A673 (cell line): Measurements from ENCODE around the gene COA6. TPM values are rescaled to one million over a fixed set of nuclear protein-coding genes. Genes with fewer than 3 reads are reported as not detected.

ENCODE experiments used
- BruUV-seq: library from RNA; stranded (reverse); fragments of 400-500 nt; replicated peaks from 2 replicates; lab custom pipeline; 2021; lab: Mats Ljungman, UMichigan
- CTCF ChIA-PET: fragments of 300-600 bp; sonication (Branson Sonifier 250); formaldehyde crosslinking; loops from one replicate; lab custom pipeline; 2022; ENCODE audit warnings: antibody characterized with exemption; lab: Charles Lee
- POLR2A ChIA-PET: fragments of 300-600 bp; sonication (Branson Sonifier 250); formaldehyde crosslinking; loops from one replicate; lab custom pipeline; 2022; ENCODE audit warnings: antibody characterized with exemption; ENCODE audit not compliant: low non-redundant PET; lab: Charles Lee
- DNase-seq: peaks from one replicate; pipeline ENCODE4 v3.0.0-alpha.2; 2015; ENCODE audit warnings: low spot score
- H3K27ac ChIP-seq: fragments of 200-600 bp; sonication (generic); 2 replicates; pipeline ENCODE4 v1.5.1; 2016; ENCODE audit warnings: mixed run types, low read depth, mild to moderate bottlenecking, mixed read lengths, antibody characterized with exemption, low read length; ENCODE audit not compliant: poor library complexity, severe bottlenecking
- H3K27me3 ChIP-seq: fragments of 200-600 bp; sonication (generic); replicated peaks from 2 replicates; pipeline ENCODE4 v1.6.1; 2017; ENCODE audit warnings: mixed run types, low read depth, mild to moderate bottlenecking, mixed read lengths, antibody characterized with exemption, low read length; ENCODE audit not compliant: insufficient read depth, poor library complexity
- H3K36me3 ChIP-seq: fragments of 200-600 bp; sonication (generic); 2 replicates; pipeline ENCODE4 v1.6.1; 2016; ENCODE audit warnings: mixed run types, mild to moderate bottlenecking, mixed read lengths, antibody characterized with exemption, low read length; ENCODE audit not compliant: insufficient read depth, poor library complexity, severe bottlenecking
- H3K4me1 ChIP-seq: fragments of 200-600 bp; sonication (generic); 2 replicates; pipeline ENCODE4 v1.6.1; 2017; ENCODE audit warnings: mixed run types, mild to moderate bottlenecking, mixed read lengths, antibody characterized with exemption, low read length; ENCODE audit not compliant: insufficient read depth, poor library complexity, severe bottlenecking
- H3K4me3 ChIP-seq: fragments of 200-600 bp; sonication (generic); 2 replicates; pipeline ENCODE4 v1.5.1; 2016; ENCODE audit warnings: low read depth, mixed run types, mild to moderate bottlenecking, mixed read lengths, low read length; ENCODE audit not compliant: poor library complexity, severe bottlenecking
- H3K9me3 ChIP-seq: fragments of 200-600 bp; sonication (generic); 2 replicates; pipeline ENCODE4 v1.6.1; 2016; ENCODE audit warnings: mixed run types, low read depth, mild to moderate bottlenecking, mixed read lengths, antibody characterized with exemption, low read length; ENCODE audit not compliant: poor library complexity, severe bottlenecking
- CTCF ChIP-seq: fragments of 300-800, 200-600 bp; sonication (generic); conservative IDR thresholded peaks from 2 replicates; pipeline ENCODE4 v1.5.1; 2017; ENCODE audit warnings: low read depth, mild to moderate bottlenecking, antibody characterized with exemption, low read length, moderate library complexity, mixed read lengths
- EZH2 ChIP-seq: fragments of 200-600 bp; sonication (generic); IDR thresholded peaks from 2 replicates; pipeline ENCODE4 v1.6.1; 2017; ENCODE audit warnings: borderline replicate concordance, low read depth, mild to moderate bottlenecking, mixed read lengths, antibody characterized with exemption, low read length; ENCODE audit not compliant: poor library complexity, severe bottlenecking
- intact Hi-C: fragments of 100-400 bp; cut with micrococcal nuclease; formaldehyde crosslinking; loops from one replicate; pipeline ENCODE4 v1.10.0; 2022; ENCODE audit not compliant: unreplicated experiment
- total RNA-seq: library from RNA; stranded (reverse); gene quantifications from 2 replicates; pipeline ENCODE4 v1.2.3, GENCODE V29; 2021

The COA6 gene
- total RNA-seq, 1 experiment from 2014 or later, result 88.4 TPM

- H3K4me3 ChIP-seq, result no peak overlapping the region
- intact Hi-C loops, result no loop called here
- H3K9me3 ChIP-seq, result peaks cover 10% of the 10 kb centered on the region
- peaks cover under 1% of the 10 kb centered on the region for H3K4me1 ChIP-seq
- BruUV-seq, result no TSS peak
- no peak overlapping the region for H3K27ac ChIP-seq
- POLR2A ChIA-PET, result no interaction called here
- no peak for DNase-seq
- CTCF ChIA-PET, result no interaction called here
- no peaks in the 10 kb centered on the region for H3K27me3 ChIP-seq
- TF ChIP-seq EZH2, result no peak
- no peak for TF ChIP-seq CTCF
- H3K36me3 ChIP-seq, result no peaks in the 10 kb centered on the region
Observed at GRCh38 chr1:234331507-234331906, 41.7 kb upstream of the COA6 start.

DNA sequence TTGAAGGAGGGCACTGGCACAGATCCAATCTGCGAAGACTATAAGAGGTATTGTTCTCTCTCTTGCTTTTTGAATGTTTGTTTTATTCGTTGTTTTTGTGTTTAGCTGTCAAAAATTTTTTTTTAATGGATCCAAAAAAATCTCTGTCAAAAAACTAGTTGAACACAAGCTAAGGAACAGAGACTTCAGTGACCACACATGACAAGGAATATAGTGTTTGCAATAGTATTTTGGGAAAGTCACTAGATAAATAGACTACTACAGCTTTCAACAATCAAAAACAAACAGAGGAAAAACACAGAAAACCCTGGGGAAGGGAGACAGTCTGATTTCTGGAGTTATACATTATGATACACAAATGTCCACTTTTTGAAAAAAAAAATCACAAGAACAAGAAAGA is 36.9 kb upstream of the COA6 start:
- POLR2A ChIA-PET, result no interaction called here
- DNase-seq, result no peak
- no TSS peak for BruUV-seq
- H3K27ac ChIP-seq, result no peak overlapping the region
- intact Hi-C loops, result no loop called here
- peaks cover 44% of the 10 kb centered on the region for H3K9me3 ChIP-seq
- CTCF ChIA-PET, result no interaction called here
- TF ChIP-seq CTCF (no peak), EZH2 (no peak)
- no peaks in the 10 kb centered on the region for H3K36me3 ChIP-seq
- no peak overlapping the region for H3K4me3 ChIP-seq
- H3K27me3 ChIP-seq, result no peaks in the 10 kb centered on the region
- no peaks in the 10 kb centered on the region for H3K4me1 ChIP-seq

DNA sequence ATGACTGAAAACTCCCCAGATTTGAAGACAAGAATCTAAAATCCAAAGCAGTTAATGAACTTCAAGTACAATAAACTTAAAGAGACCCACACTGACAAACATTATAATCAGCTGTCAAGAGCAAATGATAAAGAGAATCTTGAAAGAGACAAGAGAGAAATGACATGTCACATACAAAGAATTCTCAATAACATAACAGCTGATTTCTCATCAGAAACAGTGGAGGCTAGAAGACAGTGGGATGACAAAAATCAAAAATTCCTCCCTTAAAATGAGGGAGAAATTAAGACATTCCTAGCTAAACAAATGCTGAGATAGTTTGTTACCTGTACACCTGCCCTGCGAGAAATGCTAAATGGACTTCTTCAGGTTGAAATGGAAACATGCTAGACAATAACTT is 36.0 kb upstream of the COA6 start:
- intact Hi-C loops, result no loop called here
- Histone ChIP-seq H3K4me3 (no peak overlapping the region), H3K9me3 (peaks cover 44% of the 10 kb centered on the region), H3K36me3 (no peaks in the 10 kb centered on the region), H3K4me1 (no peaks in the 10 kb centered on the region), H3K27me3 (no peaks in the 10 kb centered on the region), H3K27ac (no peak overlapping the region)
- DNase-seq, result no peak
- CTCF ChIA-PET, result no interaction called here
- no TSS peak for BruUV-seq
- POLR2A ChIA-PET, result no interaction called here
- no peak for TF ChIP-seq EZH2
- no peak for TF ChIP-seq CTCF
